T-helper 2 cell treated with Interferon-gamma antibody and Interleukin-4, amounts not matched to agents 5 μg/mL and 100 μg/mL, for 36 hours (primary cell): ENCODE measurements around the gene CD302.
"Not testable (repeated sequence)": the region's sequence is repeated elsewhere in the genome, so short reads cannot be mapped to it uniquely, and the experiment has no call there.

Experiments used
- DNase-seq: peaks from one replicate; pipeline ENCODE4 v3.0.0; 2021; ENCODE audit warnings: low spot score
- H3K27ac Mint-ChIP-seq: one replicate; pipeline ENCODE4 v1.8.0; 2021; ENCODE audit warnings: mild to moderate bottlenecking, mixed read lengths
- H3K27me3 Mint-ChIP-seq: one replicate; pipeline ENCODE4 v1.8.0; 2021; ENCODE audit warnings: low read depth, mixed read lengths
- H3K36me3 Mint-ChIP-seq: one replicate; pipeline ENCODE4 v1.8.0; 2021; ENCODE audit warnings: low read depth, mixed read lengths
- H3K4me1 Mint-ChIP-seq: one replicate; pipeline ENCODE4 v1.8.0; 2021; ENCODE audit warnings: low read depth, mixed read lengths
- H3K4me3 Mint-ChIP-seq: one replicate; pipeline ENCODE4 v1.8.0; 2022; ENCODE audit warnings: mild to moderate bottlenecking, moderate library complexity, mixed read lengths
- H3K9me3 Mint-ChIP-seq: one replicate; pipeline ENCODE4 v1.8.0; 2021; ENCODE audit warnings: mixed read lengths

The CD302 gene

DNA sequence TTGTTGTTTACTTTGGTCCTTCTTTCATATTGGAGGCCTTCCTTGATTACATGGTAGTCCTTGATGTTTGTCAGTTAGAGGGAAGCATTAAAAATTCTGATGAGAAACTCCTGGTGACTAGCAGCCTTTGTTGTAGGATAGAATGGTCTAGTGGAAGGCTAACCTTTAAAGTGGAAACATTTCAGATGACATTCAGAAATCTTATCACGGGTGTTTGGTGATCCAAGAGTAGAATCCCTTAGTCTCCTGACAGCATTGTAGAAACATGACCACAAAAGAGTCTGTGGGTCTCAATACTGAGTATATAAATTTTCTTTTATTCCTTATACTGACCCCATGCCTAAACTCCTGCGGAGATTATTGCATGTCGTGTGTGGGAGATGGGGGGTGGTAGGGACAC is 72.3 kb downstream of the CD302 start:
- peaks cover 76% of the 10 kb centered on the region for H3K36me3 Mint-ChIP-seq
- H3K9me3 Mint-ChIP-seq = peaks cover 18% of the 10 kb centered on the region
- H3K27me3 Mint-ChIP-seq = no peaks in the 10 kb centered on the region
- no peak overlapping the region for H3K4me3 Mint-ChIP-seq
- no peak overlapping the region for H3K27ac Mint-ChIP-seq
- DNase-seq = no peak
- H3K4me1 Mint-ChIP-seq = peaks cover 21% of the 10 kb centered on the region

DNA sequence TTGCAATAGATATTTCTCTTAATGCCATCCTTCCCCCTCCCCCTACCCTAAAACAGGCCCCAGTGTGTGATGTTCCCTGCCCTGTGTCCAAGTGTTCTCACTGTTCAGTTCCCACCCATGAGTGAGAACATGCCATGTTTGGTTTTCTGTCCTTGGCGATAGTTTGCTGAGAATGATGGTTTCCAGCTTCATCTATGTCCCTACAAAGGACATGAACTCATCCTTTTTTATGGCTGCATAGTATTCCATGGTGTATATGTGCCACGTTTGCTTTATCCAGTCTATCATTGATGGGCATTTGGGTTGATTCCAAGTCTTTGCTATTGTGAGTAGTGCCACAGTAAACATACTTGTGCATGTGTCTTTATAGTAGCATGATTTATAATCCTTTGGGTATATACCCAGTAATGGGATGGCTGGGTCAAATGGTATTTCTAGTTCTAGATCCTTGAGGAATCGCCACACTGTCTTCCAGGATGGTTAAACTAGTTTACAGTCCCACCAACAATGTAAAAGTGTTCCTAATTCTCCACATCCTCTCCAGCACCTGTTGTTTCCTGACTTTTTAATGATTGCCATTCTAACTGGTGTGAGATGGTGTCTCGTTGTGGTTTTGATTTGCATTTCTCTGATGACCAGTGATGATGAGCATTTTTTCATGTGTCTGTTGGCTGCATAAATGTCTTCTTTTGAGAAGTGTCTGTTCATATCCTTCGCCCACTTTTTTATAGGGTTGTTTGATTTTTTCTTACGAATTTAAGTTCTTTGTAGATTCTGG is 73.0 kb downstream of the CD302 start:
- Mint-ChIP-seq H3K9me3 (peaks cover 18% of the 10 kb centered on the region), H3K4me1 (peaks cover 23% of the 10 kb centered on the region), H3K36me3 (peaks cover 77% of the 10 kb centered on the region)
- DNase-seq, H3K27ac Mint-ChIP-seq, H3K27me3 Mint-ChIP-seq, H3K4me3 Mint-ChIP-seq: not testable (repeated sequence)

DNA sequence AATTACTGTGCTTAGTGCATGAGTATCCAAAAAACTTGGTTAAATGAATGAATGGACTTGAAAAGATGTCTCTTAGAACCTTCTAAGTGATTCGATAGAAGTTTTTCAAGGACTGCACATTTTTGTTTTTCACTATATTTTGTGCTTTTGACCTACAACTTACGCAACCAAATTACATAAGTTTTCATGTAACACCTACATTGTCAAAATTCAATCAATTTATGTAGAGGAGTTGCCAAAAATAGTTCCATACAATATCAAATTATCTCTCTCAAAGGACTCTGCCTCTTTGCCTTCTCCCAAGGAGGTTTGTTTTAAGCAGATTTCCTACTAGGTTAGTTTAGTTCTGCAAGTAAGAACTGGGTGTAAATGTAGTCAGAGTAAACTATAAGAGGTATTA is 75.4 kb downstream of the CD302 start:
- H3K4me1 Mint-ChIP-seq = peaks cover 28% of the 10 kb centered on the region
- no peak overlapping the region for H3K4me3 Mint-ChIP-seq
- peaks cover 18% of the 10 kb centered on the region for H3K9me3 Mint-ChIP-seq
- peaks cover 78% of the 10 kb centered on the region for H3K36me3 Mint-ChIP-seq
- no peak overlapping the region for H3K27ac Mint-ChIP-seq
- no peaks in the 10 kb centered on the region for H3K27me3 Mint-ChIP-seq
- DNase-seq = no peak

DNA sequence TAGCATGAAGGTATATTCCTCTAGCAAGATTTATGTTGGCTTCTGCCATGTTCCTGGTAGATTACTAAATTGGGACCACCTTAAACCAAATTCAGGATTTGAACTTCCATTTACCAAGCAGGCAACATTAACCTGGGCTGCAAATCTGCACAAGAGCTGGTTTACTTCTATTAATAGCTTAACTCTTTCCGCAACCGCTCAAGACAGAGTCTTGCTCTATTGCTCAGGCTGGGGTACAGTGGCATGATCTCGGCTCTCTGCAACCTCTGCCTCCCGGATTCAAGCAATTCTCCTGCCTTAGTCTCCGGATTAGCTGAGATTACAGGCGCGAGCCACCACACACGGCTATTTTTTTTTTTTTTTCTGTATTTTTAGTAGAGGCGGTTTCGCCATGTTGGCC is 77.3 kb downstream of the CD302 start:
- H3K4me3 Mint-ChIP-seq = no peak overlapping the region
- H3K9me3 Mint-ChIP-seq = peaks cover 17% of the 10 kb centered on the region
- no peak for DNase-seq
- H3K27me3 Mint-ChIP-seq = no peaks in the 10 kb centered on the region
- H3K4me1 Mint-ChIP-seq = peaks cover 39% of the 10 kb centered on the region
- peaks cover 80% of the 10 kb centered on the region for H3K36me3 Mint-ChIP-seq
- H3K27ac Mint-ChIP-seq = no peak overlapping the region
